ENCODE measurements around the gene FABP7. TPM values are rescaled to one million over a fixed set of nuclear protein-coding genes. Genes with fewer than 3 reads are reported as not detected.
"Not testable (repeated sequence)": the region's sequence is repeated elsewhere in the genome, so short reads cannot be mapped to it uniquely, and the experiment has no call there.

The FABP7 gene
- total RNA-seq, 1 experiment from 2014 or later = 1.2 TPM

DNA sequence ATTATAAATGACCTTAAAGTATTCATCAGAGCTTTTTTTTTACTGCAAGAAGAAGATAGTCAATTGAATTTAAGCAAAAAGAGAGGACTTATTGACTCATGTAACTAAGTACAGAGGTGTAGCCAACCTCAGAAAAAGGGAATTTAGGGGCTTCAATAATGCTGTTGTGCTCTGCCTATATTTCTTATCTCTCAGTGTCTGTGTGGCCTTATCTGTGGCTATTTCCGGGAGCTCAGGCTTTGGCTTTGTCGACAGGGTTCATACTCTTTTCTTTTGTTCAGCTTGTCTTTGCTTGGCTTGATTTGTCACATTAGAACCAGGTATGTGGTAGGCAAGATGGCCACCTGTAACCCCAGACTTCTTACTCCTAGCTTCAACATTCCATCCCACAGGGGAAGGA lies 38.6 kb upstream of the FABP7 start:
- no peaks in the 10 kb centered on the region for H3K36me3 ChIP-seq (ENCODE audit: insufficient read depth, low read length, poor library complexity, severe bottlenecking)
- intact Hi-C loops (cut with micrococcal nuclease; ENCODE audit: unreplicated experiment) = no loop called here
- TF ChIP-seq EZH2 (IDR thresholded peaks at IDR 0.05; ENCODE audit: borderline replicate concordance, low read depth, low read length, poor library complexity, severe bottlenecking) = no peak
- TF ChIP-seq, protein P1, sequence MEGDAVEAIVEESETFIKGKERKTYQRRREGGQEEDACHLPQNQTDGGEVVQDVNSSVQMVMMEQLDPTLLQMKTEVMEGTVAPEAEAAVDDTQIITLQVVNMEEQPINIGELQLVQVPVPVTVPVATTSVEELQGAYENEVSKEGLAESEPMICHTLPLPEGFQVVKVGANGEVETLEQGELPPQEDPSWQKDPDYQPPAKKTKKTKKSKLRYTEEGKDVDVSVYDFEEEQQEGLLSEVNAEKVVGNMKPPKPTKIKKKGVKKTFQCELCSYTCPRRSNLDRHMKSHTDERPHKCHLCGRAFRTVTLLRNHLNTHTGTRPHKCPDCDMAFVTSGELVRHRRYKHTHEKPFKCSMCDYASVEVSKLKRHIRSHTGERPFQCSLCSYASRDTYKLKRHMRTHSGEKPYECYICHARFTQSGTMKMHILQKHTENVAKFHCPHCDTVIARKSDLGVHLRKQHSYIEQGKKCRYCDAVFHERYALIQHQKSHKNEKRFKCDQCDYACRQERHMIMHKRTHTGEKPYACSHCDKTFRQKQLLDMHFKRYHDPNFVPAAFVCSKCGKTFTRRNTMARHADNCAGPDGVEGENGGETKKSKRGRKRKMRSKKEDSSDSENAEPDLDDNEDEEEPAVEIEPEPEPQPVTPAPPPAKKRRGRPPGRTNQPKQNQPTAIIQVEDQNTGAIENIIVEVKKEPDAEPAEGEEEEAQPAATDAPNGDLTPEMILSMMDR (conservative IDR thresholded peaks at IDR 0.05; ENCODE audit: low read depth, low read length) = no peak
- no TSS peak for BruUV-seq (replicated peaks)
- DNase-seq (ENCODE audit: low spot score) = no peak
- no peak overlapping the region for H3K27ac ChIP-seq (ENCODE audit: low read depth, low read length, poor library complexity, severe bottlenecking)
- peaks cover 11% of the 10 kb centered on the region for H3K4me1 ChIP-seq (ENCODE audit: insufficient read depth, low read length, poor library complexity, severe bottlenecking)
- no peaks in the 10 kb centered on the region for H3K9me3 ChIP-seq (ENCODE audit: low read depth, low read length, poor library complexity, severe bottlenecking)
- ChIA-PET CTCF (no interaction called here), POLR2A (ENCODE audit: low non-redundant PET) (no interaction called here)
- H3K27me3 ChIP-seq (replicated peaks; ENCODE audit: insufficient read depth, low read depth, low read length, poor library complexity) = no peaks in the 10 kb centered on the region
- no peak overlapping the region for H3K4me3 ChIP-seq (ENCODE audit: low read depth, low read length, poor library complexity, severe bottlenecking)

DNA sequence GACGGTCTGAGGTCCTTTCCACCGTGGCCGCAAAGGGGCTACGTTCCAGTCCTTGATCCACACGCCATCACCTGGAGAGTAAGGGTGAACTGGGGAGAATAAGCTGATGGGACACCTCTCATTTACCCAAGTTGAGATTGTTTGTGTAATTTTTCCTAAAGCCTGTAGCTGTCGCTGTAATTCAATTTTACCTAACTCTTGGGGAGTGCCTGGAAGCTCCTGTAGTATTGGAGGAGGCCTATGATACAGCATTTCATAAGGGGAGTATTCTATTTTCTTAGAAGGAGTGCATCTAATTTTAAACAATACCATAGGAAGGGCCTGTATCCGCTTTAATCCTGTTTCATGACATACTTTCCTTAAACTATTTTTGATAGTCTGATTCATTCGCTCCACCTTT lies 35.3 kb upstream of the FABP7 start:
- CTCF ChIA-PET = interaction anchor here (2.2 kb wide), 1 partner anchor 95 kb away, joined by 22 read pairs; no protein-coding TSS in a partner anchor
- POLR2A ChIA-PET (ENCODE audit: low non-redundant PET); H3K4me3 ChIP-seq (ENCODE audit: low read depth, low read length, poor library complexity, severe bottlenecking); H3K9me3 ChIP-seq (ENCODE audit: low read depth, low read length, poor library complexity, severe bottlenecking); BruUV-seq (replicated peaks); H3K4me1 ChIP-seq (ENCODE audit: insufficient read depth, low read length, poor library complexity, severe bottlenecking); H3K36me3 ChIP-seq (ENCODE audit: insufficient read depth, low read length, poor library complexity, severe bottlenecking); H3K27me3 ChIP-seq (replicated peaks; ENCODE audit: insufficient read depth, low read depth, low read length, poor library complexity): not testable (repeated sequence)
- peak overlapping the region; percentile 45 for H3K27ac ChIP-seq (ENCODE audit: low read depth, low read length, poor library complexity, severe bottlenecking)
- DNase-seq (ENCODE audit: low spot score) = peak; percentile 52
- TF ChIP-seq, protein P1 (conservative IDR thresholded peaks at IDR 0.05; ENCODE audit: low read depth, low read length) = peak; percentile 46
- intact Hi-C loops (cut with micrococcal nuclease; ENCODE audit: unreplicated experiment) = loop anchor here (1.0 kb wide), 1 partner anchor 95 kb away; no protein-coding TSS in a partner anchor

DNA sequence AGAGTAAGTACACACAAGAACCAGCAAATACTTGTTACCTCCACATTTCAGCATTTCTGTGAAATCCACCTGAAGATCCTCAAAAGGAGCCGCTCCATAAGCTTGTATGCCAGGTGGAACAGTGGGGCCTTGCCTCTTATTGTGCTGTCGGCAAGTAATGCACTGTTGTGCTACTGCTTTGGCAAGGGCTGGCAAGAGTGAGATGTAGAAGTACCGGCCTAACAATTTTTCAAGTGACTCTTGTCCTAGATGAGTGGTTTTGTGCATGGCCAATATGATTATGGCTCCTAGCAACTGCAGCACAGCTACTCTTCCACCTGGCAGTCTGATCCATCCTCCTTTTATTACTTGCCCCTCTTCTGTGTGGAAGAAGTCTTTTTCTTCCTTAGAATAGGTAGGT lies 34.7 kb upstream of the FABP7 start:
- POLR2A ChIA-PET (ENCODE audit: low non-redundant PET); H3K27ac ChIP-seq (ENCODE audit: low read depth, low read length, poor library complexity, severe bottlenecking); DNase-seq (ENCODE audit: low spot score); H3K4me3 ChIP-seq (ENCODE audit: low read depth, low read length, poor library complexity, severe bottlenecking); H3K4me1 ChIP-seq (ENCODE audit: insufficient read depth, low read length, poor library complexity, severe bottlenecking); H3K27me3 ChIP-seq (replicated peaks; ENCODE audit: insufficient read depth, low read depth, low read length, poor library complexity); H3K9me3 ChIP-seq (ENCODE audit: low read depth, low read length, poor library complexity, severe bottlenecking); BruUV-seq (replicated peaks); H3K36me3 ChIP-seq (ENCODE audit: insufficient read depth, low read length, poor library complexity, severe bottlenecking): not testable (repeated sequence)
- CTCF ChIA-PET = interaction anchor here (2.2 kb wide), 1 partner anchor 94 kb away, joined by 22 read pairs; no protein-coding TSS in a partner anchor
- intact Hi-C loops (cut with micrococcal nuclease; ENCODE audit: unreplicated experiment) = loop anchor here (1.0 kb wide), 1 partner anchor 94 kb away; no protein-coding TSS in a partner anchor

DNA sequence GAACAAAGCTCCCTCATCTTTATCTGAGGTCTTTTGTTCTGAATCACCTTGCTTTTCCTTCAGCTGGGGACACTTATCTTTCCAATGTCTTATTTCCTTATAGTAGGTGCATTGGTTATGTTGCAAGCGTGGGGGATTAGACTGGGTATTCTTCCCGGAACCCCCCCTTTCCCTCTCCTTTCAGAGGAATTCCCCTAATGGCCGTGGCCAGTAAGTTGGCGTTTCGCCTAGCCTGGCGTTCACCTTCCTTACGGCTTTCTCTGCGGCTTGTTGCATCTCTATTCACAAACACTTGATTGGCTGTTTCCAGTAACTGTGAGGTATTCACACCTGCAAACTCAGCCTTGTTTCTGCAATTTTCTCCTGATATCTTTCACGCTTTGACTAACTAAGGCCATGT lies 32.8 kb upstream of the FABP7 start:
- POLR2A ChIA-PET (ENCODE audit: low non-redundant PET) = no interaction called here

More for the DNA sequence above, 32.8 kb upstream of the FABP7 start:
- H3K27ac ChIP-seq (ENCODE audit: low read depth, low read length, poor library complexity, severe bottlenecking) = no peak overlapping the region
- BruUV-seq (replicated peaks) = no TSS peak
- DNase-seq (ENCODE audit: low spot score) = no peak
- H3K9me3 ChIP-seq (ENCODE audit: low read depth, low read length, poor library complexity, severe bottlenecking) = no peaks in the 10 kb centered on the region
- intact Hi-C loops (cut with micrococcal nuclease; ENCODE audit: unreplicated experiment) = no loop called here
- CTCF ChIA-PET = no interaction called here
- no peak overlapping the region for H3K4me3 ChIP-seq (ENCODE audit: low read depth, low read length, poor library complexity, severe bottlenecking)
- TF ChIP-seq, protein P1 (conservative IDR thresholded peaks at IDR 0.05; ENCODE audit: low read depth, low read length) = no peak
- TF ChIP-seq EZH2 (IDR thresholded peaks at IDR 0.05; ENCODE audit: borderline replicate concordance, low read depth, low read length, poor library complexity, severe bottlenecking) = no peak
- H3K27me3 ChIP-seq (replicated peaks; ENCODE audit: insufficient read depth, low read depth, low read length, poor library complexity) = no peaks in the 10 kb centered on the region
- H3K36me3 ChIP-seq (ENCODE audit: insufficient read depth, low read length, poor library complexity, severe bottlenecking) = no peaks in the 10 kb centered on the region
- peaks cover 3% of the 10 kb centered on the region for H3K4me1 ChIP-seq (ENCODE audit: insufficient read depth, low read length, poor library complexity, severe bottlenecking)
